NCI-H226 (cell line): Measurements from ENCODE around the gene CEACAM4.
"Not testable (repeated sequence)": the region's sequence is repeated elsewhere in the genome, so short reads cannot be mapped to it uniquely, and the experiment has no call there.

Experiments used
- DNase-seq: peaks from one replicate; pipeline ENCODE4 v3.0.0-alpha.2; 2015

Gene CEACAM4

GRCh38 chr19:41626877-41627276, at the start of gene CEACAM4:
Gene CEACAM4, minus strand, starts transcription at chr19:41627074. Its CDS starts 111 bp downstream, at chr19:41626963.
- DNase-seq: no peak

DNA sequence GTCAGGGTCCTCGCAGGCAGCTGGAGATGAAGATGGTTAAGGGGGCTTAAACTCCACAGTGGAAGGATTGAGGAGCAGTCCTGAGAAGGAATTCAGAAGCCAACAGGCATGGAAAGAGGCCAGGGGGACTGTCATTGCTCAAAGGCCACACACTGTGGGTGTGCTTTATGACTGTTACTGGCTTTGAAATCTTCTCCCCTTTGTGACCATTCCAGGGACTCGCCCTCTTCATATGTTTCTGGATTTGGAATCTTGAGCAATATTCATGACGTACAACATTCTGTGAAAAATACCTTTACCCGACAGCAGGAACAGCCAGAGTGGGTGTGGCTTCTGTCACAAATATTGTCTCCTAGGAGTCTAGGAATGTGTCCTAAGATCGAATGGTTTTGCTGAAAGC, 44.6 kb upstream of the CEACAM4 start:
- no peak for DNase-seq

DNA sequence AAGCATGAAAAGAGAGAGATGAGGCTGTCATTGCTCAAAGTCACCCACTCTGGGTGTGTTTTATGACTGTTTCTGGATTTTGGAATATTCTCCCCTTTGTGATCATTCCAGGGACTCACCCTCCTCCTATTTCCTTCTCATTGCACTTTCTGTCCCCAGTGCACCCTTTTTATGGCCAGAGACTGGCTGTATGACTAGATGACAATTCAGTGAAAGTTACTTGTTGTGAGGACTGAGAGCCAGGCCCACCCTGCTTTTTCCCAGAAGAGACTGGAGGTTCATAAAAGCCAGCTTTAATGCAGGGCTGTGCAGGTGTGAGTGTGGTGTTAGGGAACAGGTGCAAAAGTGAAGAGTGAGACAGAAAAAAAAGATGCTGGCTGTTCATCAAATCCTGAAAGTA, 43.9 kb upstream of the CEACAM4 start:
- DNase-seq: no peak

DNA sequence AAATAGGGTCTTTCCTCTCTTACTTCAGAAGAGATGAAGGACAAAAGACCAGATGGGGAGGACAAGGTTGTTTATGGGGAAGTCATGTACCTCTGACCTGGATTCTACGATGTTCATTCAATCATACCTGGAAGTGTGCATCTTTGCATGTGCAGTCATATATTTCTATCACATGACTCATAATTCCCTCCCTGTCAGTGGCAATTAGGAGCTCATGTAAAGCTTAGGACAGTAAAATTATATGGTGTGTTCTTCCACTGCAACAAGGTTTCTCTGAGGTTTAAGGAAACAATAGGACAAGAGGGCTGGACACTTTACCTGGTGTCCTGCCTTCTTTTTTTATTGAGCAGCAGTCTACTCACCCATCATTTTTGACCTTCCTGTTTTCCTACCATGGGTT, 41.4 kb upstream of the CEACAM4 start:
- DNase-seq: no peak

- no peak for DNase-seq
These were observed 39.2 kb upstream of the CEACAM4 start for GRCh38 chr19:41666075-41666474.

DNA sequence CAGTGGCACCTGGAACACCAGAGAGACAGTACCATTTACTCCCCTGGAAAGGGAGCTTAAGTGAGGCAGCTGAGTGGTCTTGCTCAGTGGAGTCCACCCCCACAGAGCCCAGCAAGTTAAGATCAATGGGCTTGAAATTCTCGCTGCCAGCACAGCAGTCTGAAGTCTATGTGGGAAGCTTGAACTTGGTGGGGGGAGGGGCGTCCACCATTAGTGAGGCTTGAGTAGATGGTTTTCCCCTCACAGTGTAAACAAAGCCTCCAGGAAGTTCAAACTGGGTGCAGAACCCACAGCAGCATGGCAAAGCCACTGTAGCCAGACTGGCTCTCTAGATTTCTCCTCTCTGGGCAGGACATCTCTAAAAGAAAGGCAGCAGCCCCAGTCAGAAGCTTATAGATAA, 30.3 kb upstream of the CEACAM4 start:
- DNase-seq: no peak

DNA sequence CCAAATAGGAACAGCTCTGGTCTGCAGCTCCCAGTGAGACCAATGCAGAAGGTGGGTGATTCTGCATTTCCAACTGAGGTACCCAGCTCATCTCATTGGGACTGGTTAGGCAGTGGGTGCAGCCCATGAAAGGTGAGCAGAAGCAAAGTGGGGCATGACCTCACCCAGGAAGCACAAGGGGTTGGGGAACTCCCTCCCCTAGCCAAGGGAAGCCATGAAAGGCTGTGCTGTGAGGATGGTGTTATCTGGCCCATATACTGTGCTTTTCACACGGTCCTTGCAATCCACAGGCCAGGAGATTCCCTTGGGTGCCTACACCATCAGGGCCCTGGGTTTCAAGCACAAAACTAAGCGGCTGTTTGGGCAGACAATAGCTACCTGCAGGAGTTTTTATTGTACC, 29.9 kb upstream of the CEACAM4 start:
- DNase-seq: not testable (repeated sequence)

DNA sequence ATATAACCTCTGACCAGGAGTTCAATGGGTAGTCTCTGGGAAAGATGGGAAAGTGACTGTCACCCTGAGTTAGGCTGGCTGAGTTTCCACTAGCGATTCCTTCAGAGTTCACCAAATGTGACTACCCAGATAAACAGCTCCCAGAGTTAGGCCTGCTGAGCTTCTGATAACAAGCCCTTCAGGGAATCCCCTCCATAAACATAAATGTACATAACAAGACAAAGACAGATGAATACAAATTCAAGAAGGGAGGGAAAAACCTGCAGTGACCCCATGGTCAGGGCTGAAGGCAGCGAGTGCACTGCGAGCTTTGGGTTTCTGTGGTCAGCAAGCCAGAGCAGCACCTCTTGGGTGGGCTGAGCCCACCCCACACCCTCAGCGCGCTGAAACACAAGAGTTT, 25.4 kb upstream of the CEACAM4 start:
- no peak for DNase-seq

- no peak for DNase-seq
These were observed 23.0 kb upstream of the CEACAM4 start for GRCh38 chr19:41649827-41650226.

DNA sequence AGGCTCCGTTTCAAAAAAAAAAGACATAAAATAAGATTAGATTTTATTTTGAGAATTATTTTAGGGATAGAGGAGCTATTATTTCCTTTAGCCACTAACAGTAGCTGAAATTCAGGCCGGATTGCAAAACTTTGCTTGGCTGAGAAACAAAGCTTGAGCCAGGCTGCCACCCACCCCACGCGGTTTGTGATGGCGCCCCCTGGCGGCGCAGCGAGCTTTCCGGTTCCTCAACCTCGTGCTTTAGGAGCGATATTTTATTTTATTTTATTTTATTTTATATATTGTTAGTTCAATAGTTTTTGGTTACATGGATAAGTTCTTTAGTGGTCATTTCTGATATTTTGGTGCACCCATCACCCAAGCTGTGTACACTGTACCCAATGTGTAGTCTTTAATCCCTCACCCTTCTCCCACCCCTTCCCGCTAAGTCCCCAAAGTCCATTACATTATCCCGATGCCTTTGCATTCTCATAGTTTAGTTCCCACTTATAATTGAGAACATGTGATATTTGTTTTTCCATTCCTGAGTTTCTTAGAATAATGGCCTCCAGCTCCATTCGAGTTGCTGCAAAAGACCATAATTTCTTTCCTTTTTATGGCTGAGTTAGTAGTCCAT, 19.8 kb upstream of the CEACAM4 start:
- DNase-seq: no peak

- peak; percentile 16 for DNase-seq
These were observed 15.1 kb upstream of the CEACAM4 start for GRCh38 chr19:41641879-41642485.

DNA sequence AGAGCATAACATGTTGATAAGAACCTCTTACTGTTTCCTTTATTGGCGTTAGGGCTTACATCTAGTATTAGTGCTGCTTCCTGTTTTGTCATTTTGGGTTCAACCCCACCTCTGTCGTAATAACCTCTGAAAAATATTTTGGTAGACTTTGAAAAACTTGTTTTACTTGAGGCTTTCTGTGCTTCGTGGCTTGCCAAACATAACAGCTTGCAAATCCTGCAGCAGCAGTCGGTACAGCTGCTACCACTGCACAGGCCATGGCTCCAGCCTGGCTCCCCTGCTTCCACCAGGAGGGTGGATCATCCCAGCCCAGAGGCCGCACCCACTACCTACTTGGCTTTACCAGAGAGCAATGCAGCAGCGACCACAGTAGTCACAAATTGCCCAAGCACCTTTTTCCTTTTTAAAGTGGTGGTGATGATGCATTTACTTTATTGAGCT, 11.8 kb upstream of the CEACAM4 start:
- no peak for DNase-seq

DNA sequence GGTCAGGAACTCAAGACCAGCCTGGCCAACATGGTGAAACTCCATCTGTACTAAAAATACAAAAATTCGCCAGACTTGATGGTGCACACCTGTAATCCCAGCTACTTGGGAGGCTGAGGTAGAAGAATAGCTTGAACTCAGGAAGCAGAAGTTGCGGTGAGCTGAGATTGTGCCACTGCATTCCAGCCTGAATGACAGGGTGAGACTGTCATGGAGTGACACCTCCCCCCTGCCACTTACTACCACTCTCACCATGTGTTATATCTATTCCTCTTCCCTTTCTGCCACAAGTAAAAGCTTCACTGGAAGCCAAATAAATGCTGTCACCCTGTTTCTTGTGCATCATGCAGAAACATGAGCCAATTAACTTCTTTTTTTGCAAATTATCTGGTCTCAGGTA, 10.6 kb upstream of the CEACAM4 start:
- DNase-seq: no peak

GRCh38 chr19:41627966-41628675, 1.2 kb upstream of the CEACAM4 start:
- no peak for DNase-seq

- DNase-seq: no peak
These were observed 596 bp downstream of the CEACAM4 start for GRCh38 chr19:41626278-41626677.

- no peak for DNase-seq
These were observed 1.9 kb downstream of the CEACAM4 start for GRCh38 chr19:41624937-41625336.

DNA sequence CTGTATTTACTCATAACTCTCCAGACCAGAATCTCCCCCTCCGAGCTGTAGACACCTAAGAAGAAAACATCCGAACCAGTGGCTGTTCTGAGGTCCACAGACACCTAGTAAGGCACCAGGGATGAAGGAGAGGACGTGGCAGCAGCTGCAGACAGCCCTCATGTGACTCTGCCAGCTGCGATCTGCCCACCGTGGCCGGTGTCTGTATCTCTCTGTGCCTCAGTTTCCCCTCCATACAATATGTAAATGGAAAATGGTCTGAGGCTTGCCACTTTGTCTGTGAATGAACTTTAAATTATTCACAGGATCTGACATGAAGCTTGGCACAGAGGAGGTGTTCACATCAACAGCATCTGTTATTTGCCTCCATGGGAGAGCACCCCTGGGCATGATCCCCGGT, 2.4 kb downstream of the CEACAM4 start:
- no peak for DNase-seq

DNA sequence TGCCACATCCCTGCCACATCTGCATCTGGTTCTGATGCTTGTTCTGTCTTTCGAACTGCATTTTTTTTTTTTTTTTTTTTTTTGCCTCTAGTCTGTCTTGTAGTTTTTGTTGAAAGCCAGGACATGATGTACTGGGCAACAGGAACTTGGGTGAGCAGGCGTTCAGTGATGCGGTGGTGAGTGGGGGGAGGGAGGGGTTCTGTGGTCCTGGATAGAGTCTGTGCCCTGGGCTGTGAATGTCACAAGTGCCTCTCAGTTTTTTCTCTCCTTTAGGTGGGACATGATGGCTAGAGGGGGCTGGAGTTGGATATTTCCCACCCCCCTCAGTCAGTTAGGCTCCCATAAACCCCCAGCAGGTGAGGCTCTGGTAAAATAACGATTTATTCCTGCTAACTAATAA, 3.5 kb downstream of the CEACAM4 start:
- no peak for DNase-seq

DNA sequence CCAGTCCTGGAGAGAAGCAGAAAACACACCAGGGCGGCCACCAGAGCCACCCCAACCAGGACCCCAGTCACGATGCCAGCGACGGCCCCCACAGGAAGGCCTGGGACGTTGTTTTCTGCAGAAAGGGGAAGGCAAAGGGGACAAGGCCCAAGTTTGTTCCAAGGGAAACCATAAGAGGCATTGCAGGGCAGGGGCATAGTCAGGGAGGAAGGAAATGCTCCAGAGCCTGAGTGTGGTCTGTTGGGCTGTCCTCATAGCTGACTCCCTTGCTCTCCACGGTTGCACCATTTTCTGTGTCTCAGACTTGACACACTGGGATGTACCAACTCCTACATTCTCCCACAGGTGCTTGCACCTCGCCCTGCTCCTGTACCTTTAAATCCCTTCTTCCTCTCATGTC, 5.2 kb downstream of the CEACAM4 start:
- no peak for DNase-seq

DNA sequence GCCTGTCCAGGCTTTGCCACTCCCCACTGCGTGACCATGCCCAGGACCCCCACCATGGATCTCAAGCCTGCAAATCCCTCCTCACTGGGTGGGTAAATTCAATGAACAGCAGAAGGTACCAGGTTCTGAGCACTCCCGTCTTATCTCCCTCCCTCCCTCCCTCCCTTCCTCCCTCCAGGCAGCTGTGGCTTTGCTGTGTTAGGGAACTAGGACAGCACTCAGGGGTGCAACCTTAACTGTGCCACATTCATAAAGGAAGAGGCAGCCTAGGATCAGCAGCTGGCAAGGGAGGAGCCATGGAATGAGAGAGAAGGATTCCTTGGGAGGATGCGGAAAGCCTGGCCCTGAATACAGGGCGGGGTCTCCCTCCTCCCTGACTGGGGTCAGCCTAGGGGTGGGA, 5.6 kb downstream of the CEACAM4 start:
- no peak for DNase-seq

DNA sequence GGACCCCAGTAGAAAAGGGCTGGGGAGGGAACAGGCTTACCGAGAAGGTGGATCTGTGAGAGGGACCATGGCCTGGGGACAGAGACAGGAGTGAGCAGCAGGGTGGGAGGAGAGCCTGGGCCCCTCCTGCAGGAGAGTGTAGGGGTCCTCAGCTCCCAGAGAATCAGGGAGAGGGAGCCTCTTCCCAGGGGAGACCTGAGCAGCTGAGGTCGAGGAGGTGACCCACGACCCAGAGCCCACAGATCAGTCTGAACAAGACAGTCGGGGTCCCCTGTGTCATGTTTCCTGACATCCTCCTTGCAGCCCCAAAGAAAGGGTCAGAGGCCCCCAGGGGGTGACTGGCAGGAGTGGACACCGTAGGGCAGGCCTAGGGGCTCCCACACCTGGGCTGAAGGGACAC, 6.7 kb downstream of the CEACAM4 start:
- DNase-seq: no peak

DNA sequence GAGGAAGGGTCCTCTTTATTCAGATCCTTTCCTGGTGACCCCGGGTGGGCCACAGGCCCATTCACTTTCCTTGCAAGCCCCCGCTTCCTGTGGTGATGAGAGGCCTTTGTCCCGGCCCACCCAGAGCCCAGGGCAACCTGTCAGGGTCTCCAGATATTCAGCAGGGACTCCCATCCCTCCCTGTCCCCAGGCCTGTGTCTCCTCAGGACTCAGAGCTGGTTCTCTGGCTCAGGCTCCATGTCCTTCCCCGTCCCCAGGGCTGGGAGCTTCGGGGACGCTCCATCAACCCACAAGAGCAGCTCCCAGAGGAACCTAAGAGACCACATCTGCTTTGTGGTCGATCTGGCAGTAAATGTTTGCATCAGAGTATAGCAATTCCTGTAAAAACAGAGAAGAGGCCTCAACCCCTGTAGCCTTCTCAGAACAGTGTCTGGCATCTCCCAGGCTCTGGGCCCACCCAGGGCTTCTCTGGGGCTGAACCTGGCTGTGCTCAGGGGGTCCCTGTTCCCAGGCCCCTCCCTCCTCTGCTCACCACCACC, 7.8 kb downstream of the CEACAM4 start:
- no peak for DNase-seq

- DNase-seq: no peak
These were observed 8.7 kb downstream of the CEACAM4 start for GRCh38 chr19:41617941-41618730.
